NCI-H748 (cell line): ENCODE data around the gene PCBP1.
"Not testable (repeated sequence)": the region's sequence is repeated elsewhere in the genome, so short reads cannot be mapped to it uniquely, and the experiment has no call there.

ENCODE experiments used
- DNase-seq: peaks from one replicate; lab custom pipeline; 2025; ENCODE audit not compliant: unreplicated experiment; lab: John Stamatoyannopoulos, UW

PCBP1 gene

GRCh38 chr2:70123051-70123828 is 36.0 kb downstream of the PCBP1 start:
- DNase-seq: peak; percentile 38

GRCh38 chr2:70123829-70124116 is 36.5 kb downstream of the PCBP1 start:
- no peak for DNase-seq

GRCh38 chr2:70124983-70125480 is 37.8 kb downstream of the PCBP1 start:
- peak; percentile 70 for DNase-seq

GRCh38 chr2:70125498-70125898 is 38.2 kb downstream of the PCBP1 start:
- no peak for DNase-seq

GRCh38 chr2:70126413-70126812 is 39.1 kb downstream of the PCBP1 start:
- no peak for DNase-seq

- DNase-seq: no peak
Observed at GRCh38 chr2:70128005-70128404, 40.7 kb downstream of the PCBP1 start.

GRCh38 chr2:70131344-70132143 is 44.3 kb downstream of the PCBP1 start:
- DNase-seq: not testable (repeated sequence)

- DNase-seq: peak; percentile 84
Observed at GRCh38 chr2:70132244-70133126, 45.2 kb downstream of the PCBP1 start.

- DNase-seq: no peak
Observed at GRCh38 chr2:70133127-70133452, 45.8 kb downstream of the PCBP1 start.

GRCh38 chr2:70133491-70134322 is 46.4 kb downstream of the PCBP1 start:
- no peak for DNase-seq

GRCh38 chr2:70134323-70134983 is 47.2 kb downstream of the PCBP1 start:
- DNase-seq: not testable (repeated sequence)
